Trophoblast cell (in vitro differentiated cells and primary cell): ENCODE data around the gene UCHL1. TPM values are rescaled to one million over a fixed set of nuclear protein-coding genes. Genes with fewer than 3 reads are reported as not detected.
A peak's percentile ranks its signal among the peaks of the same experiment; 100 is the strongest.

Source experiments
- DNase-seq, 2 donors: peaks; one replicate each; pipeline ENCODE4 v3.0.0-alpha.2; 2016
- H2AFZ ChIP-seq: 2 replicates; pipeline ENCODE4 v1.6.1; 2013; ENCODE audit warnings: low read length, moderate library complexity, mild to moderate bottlenecking; ENCODE audit not compliant: insufficient read depth, poor library complexity
- H2AK5ac ChIP-seq: 2 replicates; pipeline ENCODE4 v1.6.1; 2013; ENCODE audit warnings: mild to moderate bottlenecking, low read length
- H2BK120ac ChIP-seq: 2 replicates; pipeline ENCODE4 v1.6.1; 2013; ENCODE audit warnings: low read length, mild to moderate bottlenecking, moderate library complexity; ENCODE audit not compliant: insufficient read depth, poor library complexity
- H2BK12ac ChIP-seq: 2 replicates; pipeline ENCODE4 v1.6.1; 2013; ENCODE audit warnings: mild to moderate bottlenecking, low read length, moderate library complexity
- H2BK5ac ChIP-seq: 2 replicates; pipeline ENCODE4 v1.6.1; 2013; ENCODE audit warnings: low read length, low read depth, moderate library complexity, mild to moderate bottlenecking; ENCODE audit not compliant: poor library complexity
- H3K14ac ChIP-seq: 2 replicates; pipeline ENCODE4 v1.6.1; 2013; ENCODE audit warnings: mild to moderate bottlenecking, low read length
- H3K18ac ChIP-seq: 2 replicates; pipeline ENCODE4 v1.6.1; 2013; ENCODE audit warnings: mild to moderate bottlenecking, low read length
- H3K23ac ChIP-seq: 2 replicates; pipeline ENCODE4 v1.6.1; 2013; ENCODE audit warnings: low read length
- H3K27ac ChIP-seq: 2 replicates; pipeline ENCODE4 v1.5.1; 2013; ENCODE audit warnings: low read depth, mild to moderate bottlenecking, inconsistent platforms, low read length, moderate library complexity
- H3K27me3 ChIP-seq: 2 replicates; pipeline ENCODE4 v1.6.1; 2013; ENCODE audit warnings: inconsistent platforms, mild to moderate bottlenecking, low read length, moderate library complexity; ENCODE audit not compliant: insufficient read depth
- H3K36me3 ChIP-seq, 2 experiments: 1 replicate in 1 of 2; 2 replicates in 1 of 2; pipeline ENCODE4 v1.6.1; 2013; ENCODE audit warnings: low read length in 2 of 2, mild to moderate bottlenecking in 2 of 2, moderate library complexity in 1 of 2; ENCODE audit not compliant: insufficient read depth in 2 of 2, control insufficient read depth in 1 of 2
- H3K4ac ChIP-seq: 2 replicates; pipeline ENCODE4 v1.6.1; 2013; ENCODE audit warnings: low read depth, mild to moderate bottlenecking, low read length, moderate library complexity
- H3K4me1 ChIP-seq, 2 experiments: 1 replicate in 1 of 2; 2 replicates in 1 of 2; pipeline ENCODE4 v1.6.1; 2013; ENCODE audit warnings: low read length in 2 of 2, mild to moderate bottlenecking in 2 of 2, moderate library complexity in 1 of 2; ENCODE audit not compliant: insufficient read depth in 2 of 2, control insufficient read depth in 1 of 2
- H3K4me2 ChIP-seq: 2 replicates; pipeline ENCODE4 v1.6.1; 2013; ENCODE audit warnings: inconsistent platforms, mild to moderate bottlenecking, low read length, moderate library complexity
- H3K4me3 ChIP-seq: 2 replicates; pipeline ENCODE4 v1.5.1; 2013; ENCODE audit warnings: mild to moderate bottlenecking, low read depth, low read length, inconsistent platforms
- H3K79me1 ChIP-seq: one replicate; pipeline ENCODE4 v1.6.1; 2013; ENCODE audit warnings: low read length
- H3K79me2 ChIP-seq: 2 replicates; pipeline ENCODE4 v1.6.1; 2013; ENCODE audit warnings: low read length, mild to moderate bottlenecking; ENCODE audit not compliant: control insufficient read depth, insufficient read depth, poor library complexity
- H3K9ac ChIP-seq: 2 replicates; pipeline ENCODE4 v1.6.1; 2013; ENCODE audit warnings: mild to moderate bottlenecking, low read length
- H3K9me3 ChIP-seq: 2 replicates; pipeline ENCODE4 v1.6.1; 2013; ENCODE audit warnings: low read depth, mild to moderate bottlenecking, control low read depth, inconsistent platforms, low read length; ENCODE audit not compliant: insufficient read depth
- H4K12ac ChIP-seq: 2 replicates; pipeline ENCODE4 v1.6.1; 2013; ENCODE audit warnings: low read depth, mild to moderate bottlenecking, low read length, moderate library complexity
- H4K8ac ChIP-seq: 2 replicates; pipeline ENCODE4 v1.6.1; 2013; ENCODE audit warnings: low read depth, mild to moderate bottlenecking, low read length, moderate library complexity
- H4K91ac ChIP-seq: one replicate; pipeline ENCODE4 v1.6.1; 2013; ENCODE audit warnings: low read depth, mild to moderate bottlenecking, low read length, moderate library complexity
- WGBS: extraction: QIAGEN DNeasy Blood & Tissue Kit; methylation state at CpG from one replicate; pipeline ENCODE4 v1.1.7; 2013; ENCODE audit warnings: missing lambda C conversion rate; ENCODE audit not compliant: insufficient read length, insufficient coverage; ENCODE audit errors: extremely low coverage; 5-methylcytosine and 5-hydroxymethylcytosine counted together
- polyA plus RNA-seq: library from polyadenylated mRNA; stranded (reverse); fragments of 200-250 nt; gene quantifications from 2 replicates; pipeline ENCODE4 v1.2.3, GENCODE V29; 2013

The UCHL1 gene
- polyA plus RNA-seq: 95.0 and 114 TPM in 2 replicates

- Histone ChIP-seq H2BK120ac (no peak within 1 kb of the TSS), H4K12ac (no peak within 1 kb of the TSS), H3K14ac (no peak within 1 kb of the TSS), H3K4ac (no peak within 1 kb of the TSS), H3K4me1 (peaks cover 6 to 12% of the 10 kb centered on the region in 2 experiments), H3K27me3 (peaks cover 12% of the 10 kb centered on the region), H3K79me2 (no peaks in the 10 kb centered on the region), H3K18ac (peak within 1 kb of the TSS; percentile 21), H4K8ac (no peak within 1 kb of the TSS), H3K4me3 (peak within 1 kb of the TSS; percentile 77), H2AK5ac (no peak within 1 kb of the TSS), H3K36me3 (peaks cover 0 to 2% of the 10 kb centered on the region in 2 experiments), H4K91ac (no peak within 1 kb of the TSS), H3K23ac (no peak within 1 kb of the TSS), H3K27ac (no peak within 1 kb of the TSS), H3K9me3 (no peaks in the 10 kb centered on the region), H2BK12ac (no peak within 1 kb of the TSS), H2AFZ (peak within 1 kb of the TSS; percentile 25), H2BK5ac (no peak within 1 kb of the TSS), H3K4me2 (peak within 1 kb of the TSS; percentile 81), H3K9ac (peak within 1 kb of the TSS; percentile 65), H3K79me1 (no peaks in the 10 kb centered on the region)
- peak in 1 of 2 donors; percentile 11 for DNase-seq
- WGBS: no CpG with 5 or more reads among the region's 55 CpGs
Measured at GRCh38 chr4:41256740-41257256, at the start of gene UCHL1. Gene UCHL1 (plus strand): TSS chr4:41256928. CDS start chr4:41256977, 49 bp downstream.

- Histone ChIP-seq H4K91ac (no peak overlapping the region), H3K27ac (no peak overlapping the region), H3K9ac (no peak overlapping the region), H3K4me1 (peaks cover 20 to 32% of the 10 kb centered on the region in 2 experiments), H3K27me3 (no peaks in the 10 kb centered on the region), H3K79me1 (peaks cover 5% of the 10 kb centered on the region), H3K36me3 (peaks cover 0 to 2% of the 10 kb centered on the region in 2 experiments), H3K4me3 (no peak overlapping the region), H3K4ac (peak overlapping the region; percentile 80), H3K18ac (no peak overlapping the region), H3K14ac (no peak overlapping the region), H4K8ac (no peak overlapping the region), H3K9me3 (no peaks in the 10 kb centered on the region), H3K4me2 (no peak overlapping the region), H4K12ac (no peak overlapping the region), H2AK5ac (no peak overlapping the region), H3K23ac (no peak overlapping the region), H2AFZ (no peak overlapping the region), H2BK120ac (no peak overlapping the region), H2BK12ac (no peak overlapping the region), H2BK5ac (no peak overlapping the region), H3K79me2 (peaks cover 14% of the 10 kb centered on the region)
- DNase-seq: no peak
Measured at GRCh38 chr4:41207291-41207831, 49.4 kb upstream of the UCHL1 start.

GRCh38 chr4:41209187-41209586 lies 47.5 kb upstream of the UCHL1 start:
- Histone ChIP-seq H3K4me1 (peaks cover 19 to 29% of the 10 kb centered on the region in 2 experiments), H3K79me1 (peaks cover 14% of the 10 kb centered on the region), H3K4me2 (no peak overlapping the region), H3K9ac (no peak overlapping the region), H2BK120ac (no peak overlapping the region), H4K12ac (no peak overlapping the region), H3K14ac (peak overlapping the region; percentile 6), H3K9me3 (no peaks in the 10 kb centered on the region), H3K79me2 (peaks cover 24% of the 10 kb centered on the region), H3K4me3 (no peak overlapping the region), H3K36me3 (peaks cover 0 to 2% of the 10 kb centered on the region in 2 experiments), H3K27ac (peak overlapping the region; percentile 32), H2AFZ (no peak overlapping the region), H4K8ac (peak overlapping the region; percentile 8), H2BK5ac (peak overlapping the region; percentile 3), H4K91ac (no peak overlapping the region), H3K27me3 (no peaks in the 10 kb centered on the region), H3K4ac (peak overlapping the region; percentile 10), H2AK5ac (no peak overlapping the region), H3K23ac (no peak overlapping the region), H3K18ac (peak overlapping the region; percentile 63), H2BK12ac (peak overlapping the region; percentile 61)
- no CpG with 5 or more reads among the region's 5 CpGs for WGBS
- DNase-seq: peak in 1 of 2 donors; percentile 37

- no peaks in the 10 kb centered on the region for H3K9me3 ChIP-seq
- peaks cover 16% of the 10 kb centered on the region for H3K79me1 ChIP-seq
- H2BK5ac ChIP-seq: peak overlapping the region; percentile 55
- H3K4me3 ChIP-seq: no peak overlapping the region
- H3K18ac ChIP-seq: peak overlapping the region; percentile 84
- H4K8ac ChIP-seq: no peak overlapping the region
- WGBS: no CpG with 5 or more reads among the region's 9 CpGs
- H3K27ac ChIP-seq: no peak overlapping the region
- H3K4ac ChIP-seq: peak overlapping the region; percentile 68
- peak overlapping the region; percentile 57 for H2BK120ac ChIP-seq
- H2AK5ac ChIP-seq: peak overlapping the region; percentile 76
- H3K79me2 ChIP-seq: peaks cover 25% of the 10 kb centered on the region
- DNase-seq: no peak
- H3K9ac ChIP-seq: no peak overlapping the region
- H4K91ac ChIP-seq: no peak overlapping the region
- no peak overlapping the region for H4K12ac ChIP-seq
- no peak overlapping the region for H2AFZ ChIP-seq
- H3K23ac ChIP-seq: no peak overlapping the region
- H3K36me3 ChIP-seq: peaks cover 0 to 2% of the 10 kb centered on the region in 2 experiments
- no peaks in the 10 kb centered on the region for H3K27me3 ChIP-seq
- peak overlapping the region; percentile 68 for H2BK12ac ChIP-seq
- H3K4me2 ChIP-seq: no peak overlapping the region
- peaks cover 14 to 28% of the 10 kb centered on the region in 2 experiments for H3K4me1 ChIP-seq
- peak overlapping the region; percentile 63 for H3K14ac ChIP-seq
Measured at GRCh38 chr4:41209901-41210300, 46.8 kb upstream of the UCHL1 start.
